T-helper 1 cell treated with Interleukin-12 subunit alpha and Interleukin-12 subunit beta and Interleukin-4 antibody, amounts not matched to agents 30 μg/mL and 1 μg/mL, for 36 hours (primary cell): ENCODE results near the gene VSTM2L.

ENCODE experiments used
- H3K27ac Mint-ChIP-seq: one replicate; pipeline ENCODE4 v1.8.0; 2021; ENCODE audit warnings: mild to moderate bottlenecking, mixed read lengths
- H3K27me3 Mint-ChIP-seq: one replicate; pipeline ENCODE4 v1.8.0; 2021; ENCODE audit warnings: low read depth, mixed read lengths
- H3K36me3 Mint-ChIP-seq: one replicate; pipeline ENCODE4 v1.8.0; 2021; ENCODE audit warnings: low read depth, mixed read lengths
- H3K4me1 Mint-ChIP-seq: one replicate; pipeline ENCODE4 v1.8.0; 2021; ENCODE audit warnings: low read depth, mixed read lengths
- H3K4me3 Mint-ChIP-seq: one replicate; pipeline ENCODE4 v1.8.0; 2021; ENCODE audit warnings: mild to moderate bottlenecking, moderate library complexity, mixed read lengths
- H3K9me3 Mint-ChIP-seq: one replicate; pipeline ENCODE4 v1.8.0; 2021; ENCODE audit warnings: mixed read lengths

VSTM2L gene

GRCh38 chr20:37931153-37931922, 28.4 kb downstream of the VSTM2L start:
- no peaks in the 10 kb centered on the region for H3K9me3 Mint-ChIP-seq
- H3K27ac Mint-ChIP-seq = no peak overlapping the region
- H3K27me3 Mint-ChIP-seq = peaks cover 7% of the 10 kb centered on the region
- no peaks in the 10 kb centered on the region for H3K4me1 Mint-ChIP-seq
- H3K4me3 Mint-ChIP-seq = no peak overlapping the region
- no peaks in the 10 kb centered on the region for H3K36me3 Mint-ChIP-seq

GRCh38 chr20:37932074-37932473, 29.1 kb downstream of the VSTM2L start:
- Mint-ChIP-seq H3K4me1 (no peaks in the 10 kb centered on the region), H3K27ac (no peak overlapping the region), H3K36me3 (no peaks in the 10 kb centered on the region), H3K9me3 (no peaks in the 10 kb centered on the region), H3K27me3 (peaks cover 7% of the 10 kb centered on the region), H3K4me3 (no peak overlapping the region)

DNA sequence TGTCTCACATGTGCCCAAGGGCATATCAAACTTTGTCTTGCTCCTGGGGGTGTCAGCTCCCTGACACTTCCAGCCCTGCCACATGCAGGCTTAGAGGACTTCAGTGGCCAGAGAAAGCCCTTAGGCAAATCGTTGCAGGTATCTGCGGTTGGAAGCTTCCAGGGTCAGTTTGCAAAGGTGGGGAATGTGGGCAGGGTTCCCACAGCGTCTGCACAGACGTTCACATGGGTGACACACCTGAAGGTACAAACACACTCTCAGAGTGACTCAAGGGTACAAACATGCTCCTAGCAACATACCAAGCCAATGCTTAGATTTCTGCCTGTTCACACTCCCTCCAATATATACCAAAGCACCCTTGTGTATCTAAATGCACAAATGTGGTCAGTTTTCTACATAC, 30.0 kb downstream of the VSTM2L start:
- H3K27me3 Mint-ChIP-seq = peaks cover 7% of the 10 kb centered on the region
- no peak overlapping the region for H3K27ac Mint-ChIP-seq

GRCh38 chr20:37933786-37934633, 31.1 kb downstream of the VSTM2L start:
- no peaks in the 10 kb centered on the region for H3K4me1 Mint-ChIP-seq
- H3K9me3 Mint-ChIP-seq = no peaks in the 10 kb centered on the region
- H3K36me3 Mint-ChIP-seq = no peaks in the 10 kb centered on the region
- no peak overlapping the region for H3K27ac Mint-ChIP-seq
- peaks cover 7% of the 10 kb centered on the region for H3K27me3 Mint-ChIP-seq
- H3K4me3 Mint-ChIP-seq = no peak overlapping the region

More for the DNA sequence above, 30.0 kb downstream of the VSTM2L start:
- no peaks in the 10 kb centered on the region for H3K36me3 Mint-ChIP-seq
- no peaks in the 10 kb centered on the region for H3K4me1 Mint-ChIP-seq
- H3K4me3 Mint-ChIP-seq = no peak overlapping the region
- H3K9me3 Mint-ChIP-seq = no peaks in the 10 kb centered on the region

- H3K27ac Mint-ChIP-seq = no peak overlapping the region
- no peaks in the 10 kb centered on the region for H3K36me3 Mint-ChIP-seq
- H3K27me3 Mint-ChIP-seq = peaks cover 4% of the 10 kb centered on the region
- no peak overlapping the region for H3K4me3 Mint-ChIP-seq
- H3K4me1 Mint-ChIP-seq = no peaks in the 10 kb centered on the region
- no peaks in the 10 kb centered on the region for H3K9me3 Mint-ChIP-seq
Measured at GRCh38 chr20:37934634-37935375, 31.9 kb downstream of the VSTM2L start.

DNA sequence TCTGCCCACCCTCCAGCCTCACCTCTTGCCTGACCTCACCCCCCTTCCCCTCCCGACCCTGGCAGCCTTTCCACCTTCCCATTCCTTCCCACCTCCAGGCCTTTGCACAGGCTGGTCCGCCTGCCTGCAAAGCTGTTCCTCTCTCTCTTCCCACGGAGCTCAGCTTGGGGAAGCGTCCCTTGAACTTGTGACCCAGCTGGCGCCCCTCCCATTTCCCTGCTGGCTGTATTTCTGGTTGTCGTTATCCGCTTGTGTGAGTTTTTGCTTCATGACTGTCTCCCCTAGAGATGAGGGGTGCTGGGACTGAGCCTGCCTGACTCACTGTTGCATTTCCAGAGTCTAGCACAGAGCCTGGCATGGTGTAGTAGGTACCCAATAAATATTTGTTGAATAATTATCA, 32.5 kb downstream of the VSTM2L start:
- H3K27me3 Mint-ChIP-seq = peaks cover 4% of the 10 kb centered on the region
- H3K27ac Mint-ChIP-seq = no peak overlapping the region

GRCh38 chr20:37936041-37936440, 33.1 kb downstream of the VSTM2L start:
- Mint-ChIP-seq H3K27me3 (peaks cover 4% of the 10 kb centered on the region), H3K27ac (no peak overlapping the region), H3K9me3 (no peaks in the 10 kb centered on the region), H3K4me1 (no peaks in the 10 kb centered on the region), H3K4me3 (no peak overlapping the region), H3K36me3 (no peaks in the 10 kb centered on the region)

More for the DNA sequence above, 32.5 kb downstream of the VSTM2L start:
- no peak overlapping the region for H3K4me3 Mint-ChIP-seq
- no peaks in the 10 kb centered on the region for H3K9me3 Mint-ChIP-seq
- H3K4me1 Mint-ChIP-seq = no peaks in the 10 kb centered on the region
- no peaks in the 10 kb centered on the region for H3K36me3 Mint-ChIP-seq

DNA sequence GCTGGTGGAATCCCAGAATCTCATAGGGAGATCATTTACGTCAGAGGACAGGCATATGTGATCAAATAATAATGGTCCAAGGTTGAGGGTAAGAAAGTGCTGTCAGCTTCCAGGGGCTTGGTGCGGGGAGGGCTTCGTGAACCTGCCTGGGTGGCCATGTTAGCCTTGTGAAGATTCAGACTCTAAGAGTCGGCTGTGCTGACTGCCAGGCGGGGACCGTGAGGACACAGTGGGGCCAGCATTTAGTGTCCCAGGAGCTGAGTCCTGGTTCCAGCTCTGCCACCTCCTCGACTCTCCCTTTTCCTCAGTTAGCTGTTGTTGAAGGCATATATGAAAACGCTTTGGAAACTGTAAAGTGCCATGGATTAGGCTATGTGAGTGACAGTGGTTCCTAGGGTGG, 33.5 kb downstream of the VSTM2L start:
- H3K4me3 Mint-ChIP-seq = no peak overlapping the region
- peaks cover 4% of the 10 kb centered on the region for H3K27me3 Mint-ChIP-seq
- H3K27ac Mint-ChIP-seq = no peak overlapping the region
- no peaks in the 10 kb centered on the region for H3K36me3 Mint-ChIP-seq
- no peaks in the 10 kb centered on the region for H3K4me1 Mint-ChIP-seq
- no peaks in the 10 kb centered on the region for H3K9me3 Mint-ChIP-seq

DNA sequence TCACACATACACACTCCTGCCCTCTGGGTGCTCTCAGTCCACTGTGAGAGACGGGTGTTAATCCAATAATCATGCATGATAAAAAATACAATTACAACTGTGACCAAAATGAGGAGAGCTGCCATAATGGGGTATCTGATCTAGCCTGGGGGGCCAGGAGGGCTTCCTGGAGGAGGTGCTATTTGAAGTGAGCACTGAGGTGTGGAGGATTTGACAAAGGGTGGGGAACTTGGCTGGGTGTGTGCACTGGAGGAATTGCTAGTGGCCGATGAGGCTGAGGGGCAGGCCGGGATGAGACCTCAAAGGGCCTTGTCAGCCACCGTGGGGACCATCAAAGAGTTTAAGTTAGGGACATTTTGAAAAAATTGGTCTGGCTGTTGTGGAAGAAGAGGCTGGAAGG, 34.8 kb downstream of the VSTM2L start:
- Mint-ChIP-seq H3K4me3 (no peak overlapping the region), H3K9me3 (no peaks in the 10 kb centered on the region), H3K27me3 (peaks cover 1% of the 10 kb centered on the region), H3K36me3 (no peaks in the 10 kb centered on the region), H3K27ac (no peak overlapping the region), H3K4me1 (no peaks in the 10 kb centered on the region)

GRCh38 chr20:37938181-37938750, 35.3 kb downstream of the VSTM2L start:
- Mint-ChIP-seq H3K36me3 (no peaks in the 10 kb centered on the region), H3K27ac (no peak overlapping the region), H3K4me3 (no peak overlapping the region), H3K4me1 (no peaks in the 10 kb centered on the region), H3K9me3 (no peaks in the 10 kb centered on the region), H3K27me3 (no peaks in the 10 kb centered on the region)

- Mint-ChIP-seq H3K27me3 (no peaks in the 10 kb centered on the region), H3K36me3 (no peaks in the 10 kb centered on the region), H3K27ac (no peak overlapping the region), H3K9me3 (no peaks in the 10 kb centered on the region), H3K4me3 (no peak overlapping the region), H3K4me1 (no peaks in the 10 kb centered on the region)
Measured at GRCh38 chr20:37938954-37939353, 36.0 kb downstream of the VSTM2L start.

- no peaks in the 10 kb centered on the region for H3K4me1 Mint-ChIP-seq
- H3K27me3 Mint-ChIP-seq = no peaks in the 10 kb centered on the region
- H3K27ac Mint-ChIP-seq = no peak overlapping the region
- H3K4me3 Mint-ChIP-seq = no peak overlapping the region
- H3K36me3 Mint-ChIP-seq = no peaks in the 10 kb centered on the region
- H3K9me3 Mint-ChIP-seq = no peaks in the 10 kb centered on the region
Measured at GRCh38 chr20:37939701-37940560, 37.0 kb downstream of the VSTM2L start.

- Mint-ChIP-seq H3K4me1 (no peaks in the 10 kb centered on the region), H3K36me3 (no peaks in the 10 kb centered on the region), H3K27ac (no peak overlapping the region), H3K27me3 (no peaks in the 10 kb centered on the region), H3K4me3 (no peak overlapping the region), H3K9me3 (no peaks in the 10 kb centered on the region)
Measured at GRCh38 chr20:37940858-37941257, 37.9 kb downstream of the VSTM2L start.

GRCh38 chr20:37941332-37941731, 38.4 kb downstream of the VSTM2L start:
- Mint-ChIP-seq H3K4me3 (no peak overlapping the region), H3K27me3 (no peaks in the 10 kb centered on the region), H3K9me3 (no peaks in the 10 kb centered on the region), H3K27ac (no peak overlapping the region), H3K36me3 (no peaks in the 10 kb centered on the region), H3K4me1 (no peaks in the 10 kb centered on the region)
